ENCODE data around the gene TRAF4. TPM values are rescaled to one million over a fixed set of nuclear protein-coding genes. Genes with fewer than 3 reads are reported as not detected.
A peak's percentile ranks its signal among the peaks of the same experiment; 100 is the strongest.

Gene TRAF4
- polyA plus RNA-seq, 3 donors: 0.33 to 38.0 (median 1.0) TPM

DNA sequence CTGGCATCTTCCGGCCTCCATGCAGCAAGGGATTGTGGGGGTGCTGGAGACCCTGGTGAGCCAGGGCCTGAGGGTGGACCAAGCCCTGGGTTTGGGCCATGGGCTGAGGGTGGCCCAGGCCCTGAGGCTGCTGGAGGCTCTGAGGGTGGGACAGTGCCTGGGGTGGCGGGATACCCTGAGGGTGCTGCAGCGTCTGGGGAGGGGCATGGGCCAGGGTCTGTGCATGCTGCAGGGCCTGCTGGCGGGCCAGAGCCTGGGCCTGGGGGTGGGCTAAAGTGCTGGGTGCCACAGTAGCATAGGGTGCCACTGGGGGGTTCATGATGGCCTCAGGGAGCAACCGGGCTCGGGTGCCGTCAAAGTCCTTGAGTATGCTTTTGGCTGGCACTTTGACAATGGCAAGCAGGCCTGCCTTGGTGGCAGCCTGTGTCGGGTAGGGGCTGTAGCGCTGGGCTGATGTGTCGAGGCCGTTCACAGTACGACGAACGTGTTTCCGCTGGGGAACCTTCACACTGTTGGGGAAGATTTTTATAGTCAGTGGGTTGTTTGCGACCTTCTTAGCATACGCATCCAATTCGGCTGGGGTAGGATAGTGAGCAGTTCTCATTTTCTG, 15.6 kb downstream of the TRAF4 start:
- H3K4me2 ChIP-seq (replicated peaks; ENCODE audit: extremely low read depth, low read length, poor library complexity, severe bottlenecking): no peak overlapping the region
- no peak overlapping the region for H3K4me3 ChIP-seq (replicated peaks in 1 of 3; ENCODE audit: low read depth in 2 of 3, low read length in 3 of 3)
- intact Hi-C loops (cut with micrococcal nuclease): no loop called here
- peaks cover 5% of the 10 kb centered on the region for H3K79me2 ChIP-seq (ENCODE audit: insufficient read depth, low read length)
- H2AFZ ChIP-seq (ENCODE audit: insufficient read depth, low read depth, low read length, poor library complexity, severe bottlenecking): no peak overlapping the region
- DNase-seq: no peak
- Mint-ChIP-seq H3K27ac (peak overlapping the region in 1 of 7 donors; percentile 51), H3K9me3 (no peaks in the 10 kb centered on the region), H3K4me3 (no peak overlapping the region), H3K4me1 (peaks cover 25% of the 10 kb centered on the region), H3K36me3 (peaks cover 30 to 39% of the 10 kb centered on the region in 2 donors), H3K27me3 (ENCODE audit: low read depth in 3 of 3) (peaks cover 0 to 4% (median 0%) of the 10 kb centered on the region in 3 donors)
- peaks cover 7% of the 10 kb centered on the region for H4K20me1 ChIP-seq (ENCODE audit: insufficient read depth, low read length)
- H3K36me3 ChIP-seq (replicated peaks in 1 of 2; ENCODE audit: control insufficient read depth in 1 of 2, insufficient read depth in 2 of 2, low read length in 2 of 2): peaks cover 18 to 35% of the 10 kb centered on the region in 2 donors
- TF ChIP-seq CTCF (IDR thresholded peaks at IDR 0.05): no peak
- no peak overlapping the region for H3K9ac ChIP-seq (ENCODE audit: insufficient read depth, low read length, poor library complexity, severe bottlenecking)
- no peaks in the 10 kb centered on the region for H3K27me3 ChIP-seq (ENCODE audit: control insufficient read depth in 2 of 2, insufficient read depth in 2 of 2, low read length in 2 of 2)
- no peaks in the 10 kb centered on the region for H3K9me3 ChIP-seq (replicated peaks in 1 of 2; ENCODE audit: control insufficient read depth in 1 of 2, insufficient read depth in 1 of 2, low read length in 2 of 2)
- H3K4me1 ChIP-seq (ENCODE audit: control insufficient read depth in 1 of 2, insufficient read depth in 2 of 2, low read length in 2 of 2): peaks cover 15 to 16% of the 10 kb centered on the region in 2 donors
- 98% methylated on average over 16 of the region's 18 CpGs for WGBS (ENCODE audit: insufficient coverage)
- no peak overlapping the region for H3K27ac ChIP-seq (ENCODE audit: low read depth in 1 of 2, low read length in 2 of 2)

- peaks cover 27 to 46% of the 10 kb centered on the region in 2 donors for H3K36me3 ChIP-seq (replicated peaks in 1 of 2; ENCODE audit: control insufficient read depth in 1 of 2, insufficient read depth in 2 of 2, low read length in 2 of 2)
- Mint-ChIP-seq H3K36me3 (peaks cover 34 to 45% of the 10 kb centered on the region in 2 donors), H3K4me1 (peaks cover 25% of the 10 kb centered on the region), H3K27me3 (ENCODE audit: low read depth in 3 of 3) (no peaks in the 10 kb centered on the region), H3K4me3 (no peak overlapping the region), H3K9me3 (no peaks in the 10 kb centered on the region), H3K27ac (peak overlapping the region in 6 of 7 donors; percentile 40 to 83 (median 66))
- peaks cover 7% of the 10 kb centered on the region for H4K20me1 ChIP-seq (ENCODE audit: insufficient read depth, low read length)
- H3K4me1 ChIP-seq (ENCODE audit: control insufficient read depth in 1 of 2, insufficient read depth in 2 of 2, low read length in 2 of 2): peaks cover 15 to 16% of the 10 kb centered on the region in 2 donors
- intact Hi-C loops (cut with micrococcal nuclease): loop anchor here (10.0 kb wide), 3 partner anchors 74 to 354 kb away; partner anchors contain the start of gene ERAL1 (in 1 of the 2)
- no peak overlapping the region for H3K4me3 ChIP-seq (replicated peaks in 1 of 3; ENCODE audit: low read depth in 2 of 3, low read length in 3 of 3)
- no peak for TF ChIP-seq CTCF (IDR thresholded peaks at IDR 0.05)
- no peak overlapping the region for H3K9ac ChIP-seq (ENCODE audit: insufficient read depth, low read length, poor library complexity, severe bottlenecking)
- no peaks in the 10 kb centered on the region for H3K27me3 ChIP-seq (ENCODE audit: control insufficient read depth in 2 of 2, insufficient read depth in 2 of 2, low read length in 2 of 2)
- H3K4me2 ChIP-seq (replicated peaks; ENCODE audit: extremely low read depth, low read length, poor library complexity, severe bottlenecking): no peak overlapping the region
- peak; percentile 56 to 79 (median 76) for DNase-seq
- no peaks in the 10 kb centered on the region for H3K9me3 ChIP-seq (replicated peaks in 1 of 2; ENCODE audit: control insufficient read depth in 1 of 2, insufficient read depth in 1 of 2, low read length in 2 of 2)
- WGBS (ENCODE audit: insufficient coverage): 75% methylated on average over 4 of the region's 9 CpGs
- H3K27ac ChIP-seq (ENCODE audit: low read depth in 1 of 2, low read length in 2 of 2): peak overlapping the region; percentile 10
- no peak overlapping the region for H2AFZ ChIP-seq (ENCODE audit: insufficient read depth, low read depth, low read length, poor library complexity, severe bottlenecking)
- peaks cover 5% of the 10 kb centered on the region for H3K79me2 ChIP-seq (ENCODE audit: insufficient read depth, low read length)
Measured at GRCh38 chr17:28760601-28761562, 17.1 kb downstream of the TRAF4 start.
